Breast epithelium (tissue), 3 donors: ENCODE measurements around the gene RETREG1.

Source experiments
- CTCF ChIP-seq, 3 donors: fragments of 450-650 bp; IDR thresholded peaks; one replicate each; pipeline ENCODE4 v1.5.1; 2016 to 2017; ENCODE audit warnings: antibody characterized with exemption in 3 of 3, mild to moderate bottlenecking in 3 of 3, moderate library complexity in 3 of 3
- POLR2A ChIP-seq: fragments of 450-650 bp; IDR thresholded peaks from one replicate; pipeline ENCODE4 v1.6.1; 2016; ENCODE audit warnings: antibody characterized with exemption, mild to moderate bottlenecking, moderate library complexity
- POLR2AphosphoS5 ChIP-seq, 3 donors: sonication (generic); formaldehyde crosslinking; IDR thresholded peaks; one replicate each; pipeline ENCODE4 v1.6.1; 2017; ENCODE audit warnings: antibody characterized with exemption in 3 of 3

GRCh38 chr5:16518606-16519005, 98.2 kb downstream of the RETREG1 start:
- TF ChIP-seq CTCF (IDR thresholded peaks at IDR 0.05) = no peak
- no peak for TF ChIP-seq POLR2A
- no peak for TF ChIP-seq POLR2AphosphoS5 (IDR thresholded peaks at IDR 0.05)
